A673 (cell line): ENCODE results near the gene LAS1L. TPM values are rescaled to one million over a fixed set of nuclear protein-coding genes. Genes with fewer than 3 reads are reported as not detected.

ENCODE experiments used
- BruUV-seq: library from RNA; stranded (reverse); fragments of 400-500 nt; replicated peaks from 2 replicates; lab custom pipeline; 2021; lab: Mats Ljungman, UMichigan
- CTCF ChIA-PET: fragments of 300-600 bp; sonication (Branson Sonifier 250); formaldehyde crosslinking; loops from one replicate; lab custom pipeline; 2022; ENCODE audit warnings: antibody characterized with exemption; lab: Charles Lee
- POLR2A ChIA-PET: fragments of 300-600 bp; sonication (Branson Sonifier 250); formaldehyde crosslinking; loops from one replicate; lab custom pipeline; 2022; ENCODE audit warnings: antibody characterized with exemption; ENCODE audit not compliant: low non-redundant PET; lab: Charles Lee
- DNase-seq: peaks from one replicate; pipeline ENCODE4 v3.0.0-alpha.2; 2015; ENCODE audit warnings: low spot score
- H3K27ac ChIP-seq: fragments of 200-600 bp; sonication (generic); 2 replicates; pipeline ENCODE4 v1.5.1; 2016; ENCODE audit warnings: mixed run types, low read depth, mild to moderate bottlenecking, mixed read lengths, antibody characterized with exemption, low read length; ENCODE audit not compliant: poor library complexity, severe bottlenecking
- H3K27me3 ChIP-seq: fragments of 200-600 bp; sonication (generic); replicated peaks from 2 replicates; pipeline ENCODE4 v1.6.1; 2017; ENCODE audit warnings: mixed run types, low read depth, mild to moderate bottlenecking, mixed read lengths, antibody characterized with exemption, low read length; ENCODE audit not compliant: insufficient read depth, poor library complexity
- H3K36me3 ChIP-seq: fragments of 200-600 bp; sonication (generic); 2 replicates; pipeline ENCODE4 v1.6.1; 2016; ENCODE audit warnings: mixed run types, mild to moderate bottlenecking, mixed read lengths, antibody characterized with exemption, low read length; ENCODE audit not compliant: insufficient read depth, poor library complexity, severe bottlenecking
- H3K4me1 ChIP-seq: fragments of 200-600 bp; sonication (generic); 2 replicates; pipeline ENCODE4 v1.6.1; 2017; ENCODE audit warnings: mixed run types, mild to moderate bottlenecking, mixed read lengths, antibody characterized with exemption, low read length; ENCODE audit not compliant: insufficient read depth, poor library complexity, severe bottlenecking
- H3K4me3 ChIP-seq: fragments of 200-600 bp; sonication (generic); 2 replicates; pipeline ENCODE4 v1.5.1; 2016; ENCODE audit warnings: low read depth, mixed run types, mild to moderate bottlenecking, mixed read lengths, low read length; ENCODE audit not compliant: poor library complexity, severe bottlenecking
- H3K9me3 ChIP-seq: fragments of 200-600 bp; sonication (generic); 2 replicates; pipeline ENCODE4 v1.6.1; 2016; ENCODE audit warnings: mixed run types, low read depth, mild to moderate bottlenecking, mixed read lengths, antibody characterized with exemption, low read length; ENCODE audit not compliant: poor library complexity, severe bottlenecking
- EZH2 ChIP-seq: fragments of 200-600 bp; sonication (generic); IDR thresholded peaks from 2 replicates; pipeline ENCODE4 v1.6.1; 2017; ENCODE audit warnings: borderline replicate concordance, low read depth, mild to moderate bottlenecking, mixed read lengths, antibody characterized with exemption, low read length; ENCODE audit not compliant: poor library complexity, severe bottlenecking
- intact Hi-C: fragments of 100-400 bp; cut with micrococcal nuclease; formaldehyde crosslinking; loops from one replicate; pipeline ENCODE4 v1.10.0; 2022; ENCODE audit not compliant: unreplicated experiment
- total RNA-seq: library from RNA; stranded (reverse); gene quantifications from 2 replicates; pipeline ENCODE4 v1.2.3, GENCODE V29; 2021
- TF ChIP-seq, protein P1 (sequence below): fragments of 300-800, 200-600 bp; sonication (generic); conservative IDR thresholded peaks from 2 replicates; pipeline ENCODE4 v1.5.1; 2017; ENCODE audit warnings: low read depth, mild to moderate bottlenecking, antibody characterized with exemption, low read length, moderate library complexity, mixed read lengths

LAS1L gene
- total RNA-seq, 1 experiment from 2014 or later, result 66.9 TPM

DNA sequence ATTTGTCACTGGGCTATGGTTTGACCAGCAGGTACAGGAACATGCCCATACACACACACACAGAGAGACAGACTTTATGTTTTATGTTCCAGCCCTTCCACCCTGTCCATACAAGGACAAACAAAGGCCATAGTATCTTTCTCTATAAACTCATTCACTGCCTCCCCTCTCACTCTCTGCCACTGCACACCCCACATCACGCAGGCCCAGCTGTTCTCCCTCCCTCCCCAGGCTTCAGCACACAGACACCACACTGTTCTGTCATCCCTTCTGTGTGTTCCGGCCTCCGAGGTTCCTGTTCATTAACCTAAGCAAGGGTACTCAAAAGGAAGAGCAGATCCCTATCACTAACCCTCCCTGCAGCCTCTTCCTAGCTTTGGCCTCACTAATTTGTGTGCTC, 17.8 kb downstream of the LAS1L start:
- no TSS peak for BruUV-seq
- no peak overlapping the region for H3K4me3 ChIP-seq
- DNase-seq, result no peak
- no peaks in the 10 kb centered on the region for H3K9me3 ChIP-seq
- ChIA-PET CTCF (no interaction called here), POLR2A (no interaction called here)
- H3K27me3 ChIP-seq, result no peaks in the 10 kb centered on the region
- peaks cover 2% of the 10 kb centered on the region for H3K36me3 ChIP-seq
- intact Hi-C loops, result no loop called here
- H3K4me1 ChIP-seq, result no peaks in the 10 kb centered on the region
- no peak overlapping the region for H3K27ac ChIP-seq
- TF ChIP-seq EZH2, result no peak
- TF ChIP-seq, protein P1, sequence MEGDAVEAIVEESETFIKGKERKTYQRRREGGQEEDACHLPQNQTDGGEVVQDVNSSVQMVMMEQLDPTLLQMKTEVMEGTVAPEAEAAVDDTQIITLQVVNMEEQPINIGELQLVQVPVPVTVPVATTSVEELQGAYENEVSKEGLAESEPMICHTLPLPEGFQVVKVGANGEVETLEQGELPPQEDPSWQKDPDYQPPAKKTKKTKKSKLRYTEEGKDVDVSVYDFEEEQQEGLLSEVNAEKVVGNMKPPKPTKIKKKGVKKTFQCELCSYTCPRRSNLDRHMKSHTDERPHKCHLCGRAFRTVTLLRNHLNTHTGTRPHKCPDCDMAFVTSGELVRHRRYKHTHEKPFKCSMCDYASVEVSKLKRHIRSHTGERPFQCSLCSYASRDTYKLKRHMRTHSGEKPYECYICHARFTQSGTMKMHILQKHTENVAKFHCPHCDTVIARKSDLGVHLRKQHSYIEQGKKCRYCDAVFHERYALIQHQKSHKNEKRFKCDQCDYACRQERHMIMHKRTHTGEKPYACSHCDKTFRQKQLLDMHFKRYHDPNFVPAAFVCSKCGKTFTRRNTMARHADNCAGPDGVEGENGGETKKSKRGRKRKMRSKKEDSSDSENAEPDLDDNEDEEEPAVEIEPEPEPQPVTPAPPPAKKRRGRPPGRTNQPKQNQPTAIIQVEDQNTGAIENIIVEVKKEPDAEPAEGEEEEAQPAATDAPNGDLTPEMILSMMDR, result no peak

DNA sequence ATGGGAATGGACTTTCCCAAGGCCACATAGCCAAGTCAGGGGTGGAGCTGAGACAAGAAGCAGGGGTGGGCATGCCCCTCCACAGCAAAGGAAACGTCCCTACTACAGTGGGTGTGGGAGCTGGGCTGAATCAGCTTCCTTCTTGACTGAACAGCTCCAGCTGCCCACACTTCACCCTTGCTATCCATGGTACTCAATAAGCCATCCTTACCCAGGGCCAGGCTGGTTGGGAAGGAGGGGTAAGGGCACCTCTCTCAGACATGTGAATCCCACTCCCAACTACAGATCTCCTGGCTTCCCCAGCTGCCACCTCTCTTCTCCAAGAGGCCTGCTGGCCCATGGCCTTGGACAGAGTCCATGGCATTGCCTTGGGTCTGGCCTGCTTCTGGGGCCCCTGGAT, 21.0 kb downstream of the LAS1L start:
- peaks cover 2% of the 10 kb centered on the region for H3K36me3 ChIP-seq
- H3K9me3 ChIP-seq, result no peaks in the 10 kb centered on the region
- BruUV-seq, result no TSS peak
- intact Hi-C loops, result no loop called here
- H3K27ac ChIP-seq, result no peak overlapping the region
- POLR2A ChIA-PET, result no interaction called here
- CTCF ChIA-PET, result no interaction called here
- no peaks in the 10 kb centered on the region for H3K27me3 ChIP-seq
- TF ChIP-seq, protein P1, result no peak
- TF ChIP-seq EZH2, result no peak
- no peak overlapping the region for H3K4me3 ChIP-seq
- H3K4me1 ChIP-seq, result no peaks in the 10 kb centered on the region
- no peak for DNase-seq

DNA sequence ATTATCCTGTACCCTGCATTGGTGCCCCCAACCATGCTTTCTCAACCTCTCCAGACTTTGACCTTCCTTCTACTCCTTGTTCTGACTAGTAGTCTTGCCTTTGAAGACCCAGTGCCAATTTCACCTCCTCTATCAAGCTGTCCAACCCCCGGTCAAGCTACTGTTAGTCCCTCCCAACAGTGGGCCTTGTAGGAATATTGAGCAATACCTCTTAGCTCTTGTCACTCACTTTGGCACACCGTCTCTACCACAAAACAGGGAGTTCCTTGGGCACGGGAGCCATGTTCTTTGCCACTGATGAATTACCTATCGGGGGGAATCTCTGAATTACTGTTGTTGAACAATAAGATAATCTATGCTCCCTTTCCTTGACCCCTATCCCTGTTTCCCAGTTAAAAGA, 25.2 kb downstream of the LAS1L start:
- H3K4me1 ChIP-seq, result no peaks in the 10 kb centered on the region
- peaks cover 2% of the 10 kb centered on the region for H3K36me3 ChIP-seq
- BruUV-seq, result no TSS peak
- ChIA-PET CTCF (no interaction called here), POLR2A (no interaction called here)
- intact Hi-C loops, result no loop called here
- H3K27me3 ChIP-seq, result no peaks in the 10 kb centered on the region
- H3K27ac ChIP-seq, result no peak overlapping the region
- TF ChIP-seq, protein P1, result no peak
- TF ChIP-seq EZH2, result no peak
- H3K9me3 ChIP-seq, result no peaks in the 10 kb centered on the region
- DNase-seq, result no peak
- H3K4me3 ChIP-seq, result no peak overlapping the region
